Fibroblast of mammary gland (primary cell): ENCODE measurements around the gene LRRC8E.

Experiments used
- DNase-seq: peaks from one replicate; pipeline ENCODE4 v3.0.0-alpha.2; 2010; ENCODE audit warnings: low read depth
- H3K4me3 ChIP-seq: 2 replicates; pipeline ENCODE4 v1.5.1; 2011; ENCODE audit warnings: low read depth, mild to moderate bottlenecking, low read length, moderate library complexity; ENCODE audit not compliant: control insufficient read depth
- TF ChIP-seq, protein P1 (sequence below): conservative IDR thresholded peaks from 2 replicates; pipeline ENCODE4 v1.5.1; 2011; ENCODE audit warnings: low read depth, low read length, inconsistent platforms; ENCODE audit not compliant: control insufficient read depth, insufficient read depth

The LRRC8E gene

DNA sequence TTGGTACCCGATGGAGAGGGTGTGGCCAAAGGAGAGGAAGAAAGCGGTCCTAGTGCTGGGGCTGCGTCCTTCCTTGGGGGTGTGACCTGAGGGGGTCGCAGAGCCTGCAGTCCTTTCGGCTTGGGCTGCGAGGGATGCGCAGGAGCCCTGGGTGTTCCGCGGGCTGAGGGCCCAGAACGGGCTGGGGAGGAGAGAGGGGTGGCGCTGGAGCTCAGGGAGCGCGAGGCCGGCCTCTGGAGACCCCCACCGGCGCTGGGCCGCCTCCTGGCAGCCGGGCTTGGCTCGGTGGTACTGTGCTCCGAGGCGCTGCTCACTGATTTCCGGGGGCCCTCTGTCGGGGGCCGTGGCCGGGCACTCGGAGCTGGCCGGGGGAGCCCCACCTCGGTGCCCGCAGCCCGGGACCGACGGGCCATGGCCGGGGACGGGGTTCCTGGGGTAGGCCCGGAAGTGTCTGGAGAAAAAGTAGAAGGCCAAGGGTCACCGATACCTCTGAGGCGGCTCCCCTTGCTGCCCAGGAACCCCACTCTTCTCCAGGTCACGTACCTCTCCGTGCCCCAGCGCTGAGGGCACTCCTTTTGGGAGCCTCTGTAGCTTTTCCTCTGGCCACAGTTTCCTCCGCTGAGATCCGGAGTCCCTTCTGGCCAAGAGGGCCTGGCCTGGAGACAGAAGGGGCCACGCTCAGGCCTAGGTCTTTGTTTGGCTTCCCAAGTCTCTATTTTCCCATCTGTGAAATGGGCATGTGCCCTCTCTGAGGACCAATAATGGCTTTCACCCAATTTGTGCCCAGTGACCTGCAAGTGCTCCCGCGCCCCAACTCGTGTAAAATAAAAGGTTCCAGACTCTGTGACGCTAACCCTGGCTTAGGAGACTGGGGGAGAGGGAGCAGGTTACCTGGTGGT, 15.8 kb upstream of the LRRC8E start:
- TF ChIP-seq, protein P1, sequence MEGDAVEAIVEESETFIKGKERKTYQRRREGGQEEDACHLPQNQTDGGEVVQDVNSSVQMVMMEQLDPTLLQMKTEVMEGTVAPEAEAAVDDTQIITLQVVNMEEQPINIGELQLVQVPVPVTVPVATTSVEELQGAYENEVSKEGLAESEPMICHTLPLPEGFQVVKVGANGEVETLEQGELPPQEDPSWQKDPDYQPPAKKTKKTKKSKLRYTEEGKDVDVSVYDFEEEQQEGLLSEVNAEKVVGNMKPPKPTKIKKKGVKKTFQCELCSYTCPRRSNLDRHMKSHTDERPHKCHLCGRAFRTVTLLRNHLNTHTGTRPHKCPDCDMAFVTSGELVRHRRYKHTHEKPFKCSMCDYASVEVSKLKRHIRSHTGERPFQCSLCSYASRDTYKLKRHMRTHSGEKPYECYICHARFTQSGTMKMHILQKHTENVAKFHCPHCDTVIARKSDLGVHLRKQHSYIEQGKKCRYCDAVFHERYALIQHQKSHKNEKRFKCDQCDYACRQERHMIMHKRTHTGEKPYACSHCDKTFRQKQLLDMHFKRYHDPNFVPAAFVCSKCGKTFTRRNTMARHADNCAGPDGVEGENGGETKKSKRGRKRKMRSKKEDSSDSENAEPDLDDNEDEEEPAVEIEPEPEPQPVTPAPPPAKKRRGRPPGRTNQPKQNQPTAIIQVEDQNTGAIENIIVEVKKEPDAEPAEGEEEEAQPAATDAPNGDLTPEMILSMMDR: no peak
- no peak for DNase-seq
- no peak overlapping the region for H3K4me3 ChIP-seq

DNA sequence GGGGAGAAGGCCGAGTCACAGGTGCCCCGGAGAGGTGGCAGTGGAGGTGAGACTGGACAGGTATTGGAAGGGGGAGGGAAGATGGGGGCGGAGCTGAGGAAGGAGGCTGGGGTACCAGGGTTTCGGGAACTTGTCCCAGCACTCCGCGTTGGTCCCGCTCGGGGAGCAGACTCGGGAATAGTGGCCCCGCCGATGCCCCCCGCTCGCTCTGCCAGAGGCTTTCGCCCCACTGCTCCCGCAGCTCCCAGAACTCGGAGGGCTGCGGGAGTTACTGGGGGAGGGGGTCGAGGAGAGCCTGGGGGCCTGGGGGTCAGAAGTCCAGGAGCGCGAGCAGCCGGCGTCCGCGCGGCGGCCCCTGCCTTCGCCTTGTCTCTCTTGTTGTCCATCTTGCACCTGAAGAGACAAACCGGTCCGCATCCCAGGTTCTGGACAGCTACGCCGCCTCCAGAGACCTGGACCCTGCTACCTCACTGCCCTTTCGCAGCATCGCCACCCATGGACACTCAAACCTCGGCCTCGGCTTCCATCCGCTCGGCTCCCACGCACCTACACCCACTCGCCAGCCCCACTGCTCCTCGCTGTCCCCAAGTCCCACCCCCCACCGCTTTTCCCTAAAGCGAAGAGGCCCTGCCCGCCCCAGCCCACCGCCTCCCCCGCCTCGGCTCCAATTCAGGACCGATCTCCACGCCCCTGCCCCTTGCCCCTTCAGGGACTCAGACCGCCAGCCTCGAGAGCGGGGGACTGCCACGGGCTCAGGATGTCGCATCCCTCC, 14.8 kb upstream of the LRRC8E start:
- no peak for DNase-seq
- TF ChIP-seq, protein P1: no peak
- no peak overlapping the region for H3K4me3 ChIP-seq

DNA sequence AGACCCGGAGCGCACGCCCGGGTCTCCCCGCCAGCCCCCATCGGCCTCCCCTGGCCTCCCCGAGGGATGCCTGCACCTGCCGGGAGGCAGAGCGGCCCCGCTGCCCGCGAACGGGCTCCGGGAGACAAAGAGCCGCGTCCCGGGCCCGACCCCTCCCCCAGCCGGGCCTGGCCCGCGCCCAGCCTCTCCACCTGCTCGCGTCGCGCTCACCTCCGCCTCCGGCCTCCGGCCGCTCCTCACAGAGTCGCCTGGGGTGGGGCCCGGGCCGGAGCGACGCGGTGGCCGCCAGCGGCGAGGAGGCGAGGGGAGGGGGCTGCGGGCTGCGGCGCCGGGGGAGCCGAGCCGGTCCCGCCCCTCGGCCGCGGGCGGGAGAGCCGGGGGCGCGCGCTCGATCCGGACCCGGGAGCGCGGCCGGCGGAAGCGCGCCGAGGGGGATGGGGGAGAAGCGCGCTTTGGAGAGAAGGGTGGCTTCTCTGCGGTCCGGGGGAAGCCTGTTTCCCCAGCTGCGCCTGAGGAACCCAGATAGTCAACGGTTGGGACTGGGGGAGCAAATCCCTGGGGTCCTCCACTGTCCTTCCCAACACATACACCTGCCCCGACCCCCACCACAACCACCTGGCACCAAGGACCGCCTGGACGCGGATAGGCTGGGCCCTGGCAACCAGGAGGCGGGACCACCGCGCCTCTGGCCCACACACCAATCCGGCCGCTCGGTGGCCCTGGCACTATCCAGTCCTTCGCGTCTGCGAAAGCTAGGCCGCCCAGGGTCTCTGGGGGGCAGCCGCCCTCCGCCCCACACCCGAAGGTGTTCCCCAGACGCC, 14.0 kb upstream of the LRRC8E start, which contains the start of gene PRR36:
Gene PRR36 (minus strand): TSS at position 315 of the 821 bp plus-strand sequence. CDS start 701 bp downstream, outside the sequence.
- TF ChIP-seq, protein P1: no peak
- no peak for DNase-seq
- H3K4me3 ChIP-seq: no peak within 1 kb of the TSS

DNA sequence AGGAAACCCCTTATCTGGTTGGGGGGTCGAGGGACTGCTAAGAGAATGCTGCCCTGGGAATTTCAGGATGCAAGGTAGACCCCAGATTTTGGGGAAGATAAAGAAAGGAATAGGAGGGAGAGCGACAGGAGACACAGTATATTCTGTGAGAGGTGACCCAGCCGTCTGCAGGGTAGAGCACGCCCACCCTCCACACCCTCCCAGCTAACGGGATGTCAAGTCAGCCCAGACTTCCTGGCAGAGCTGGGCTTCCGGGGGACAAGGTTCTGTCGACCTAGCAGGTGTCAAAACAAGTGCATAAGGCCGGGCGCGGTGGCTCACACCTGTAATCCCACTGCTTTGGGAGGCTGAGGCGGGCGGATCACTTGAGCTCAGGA, 13.4 kb upstream of the LRRC8E start:
- no peak overlapping the region for H3K4me3 ChIP-seq

DNA sequence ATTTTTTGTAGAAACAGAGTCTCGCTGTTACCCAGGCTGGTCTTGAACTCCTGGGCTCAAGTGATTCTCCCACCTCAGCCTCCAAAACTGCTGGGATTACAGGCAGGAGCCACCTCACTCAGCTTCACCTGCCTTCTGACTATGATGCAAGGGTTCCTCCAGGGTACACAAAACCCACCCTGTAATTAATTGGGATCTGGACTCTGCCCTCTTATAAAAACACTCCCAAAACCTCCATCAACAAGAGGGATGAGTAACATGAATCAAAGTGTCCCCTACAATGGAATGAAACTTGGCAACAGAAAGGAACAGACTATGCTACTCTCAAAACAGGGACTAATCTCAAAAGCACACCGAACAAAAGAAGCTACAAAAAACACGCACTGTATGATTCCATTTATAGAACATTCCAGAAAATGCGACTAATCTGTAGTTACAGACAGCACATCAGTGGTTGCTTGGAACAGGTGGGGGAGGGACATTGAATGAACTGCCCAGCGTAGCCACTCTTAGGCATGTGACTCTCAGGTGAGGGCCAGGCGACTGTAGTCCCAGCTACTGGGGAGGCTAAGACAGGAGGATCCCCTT, 11.0 kb upstream of the LRRC8E start:
- DNase-seq: no peak
- no peak overlapping the region for H3K4me3 ChIP-seq
- TF ChIP-seq, protein P1: no peak

More for the DNA sequence above, 13.4 kb upstream of the LRRC8E start:
- TF ChIP-seq, protein P1: no peak
- no peak for DNase-seq
